MM.1S (cell line): Measurements from ENCODE around the gene YTHDF1.
A peak's percentile ranks its signal among the peaks of the same experiment; 100 is the strongest.

ENCODE experiments used
- DNase-seq: peaks from one replicate; pipeline ENCODE4 v3.0.0-alpha.2; 2015
- H2AFZ ChIP-seq: fragments of 300-600 bp; sonication (generic); 2 replicates; pipeline ENCODE4 v1.6.0; 2016; ENCODE audit warnings: antibody characterized with exemption, low read length
- H3F3A ChIP-seq: fragments of 300-600 bp; sonication (generic); 2 replicates; pipeline ENCODE4 v1.6.1; 2016; ENCODE audit warnings: mild to moderate bottlenecking, antibody characterized with exemption, low read length, moderate library complexity, mixed read lengths; ENCODE audit not compliant: insufficient read depth
- H3K27ac ChIP-seq: fragments of 300-600 bp; sonication (generic); 2 replicates; pipeline ENCODE4 v1.5.1; 2016; ENCODE audit warnings: mild to moderate bottlenecking, low read length
- H3K27me3 ChIP-seq: fragments of 300-600 bp; sonication (generic); replicated peaks from 2 replicates; pipeline ENCODE4 v1.6.0; 2016; ENCODE audit warnings: low read length; ENCODE audit not compliant: insufficient read depth
- H3K36me3 ChIP-seq: fragments of 300-600 bp; sonication (generic); replicated peaks from 2 replicates; pipeline ENCODE4 v1.6.1; 2016; ENCODE audit warnings: mild to moderate bottlenecking, low read length, mixed read lengths; ENCODE audit not compliant: insufficient read depth
- H3K4me1 ChIP-seq: fragments of 300-600 bp; sonication (generic); 2 replicates; pipeline ENCODE4 v1.6.1; 2016; ENCODE audit warnings: low read length, mixed read lengths
- H3K4me2 ChIP-seq: fragments of 300-600 bp; sonication (generic); 2 replicates; pipeline ENCODE4 v1.6.0; 2016; ENCODE audit warnings: low read depth, low read length
- H3K4me3 ChIP-seq: fragments of 300-600 bp; sonication (generic); 2 replicates; pipeline ENCODE4 v1.5.1; 2016; ENCODE audit warnings: low read length, mixed read lengths
- H3K79me2 ChIP-seq: fragments of 300-600 bp; sonication (generic); 2 replicates; pipeline ENCODE4 v1.6.1; 2016; ENCODE audit warnings: mixed run types, low read length, mixed read lengths
- H3K9ac ChIP-seq: fragments of 300-600 bp; sonication (generic); 2 replicates; pipeline ENCODE4 v1.6.1; 2016; ENCODE audit warnings: low read length, mixed read lengths
- H3K9me2 ChIP-seq: fragments of 300-600 bp; sonication (generic); replicated peaks from 2 replicates; pipeline ENCODE4 v1.6.1; 2016; ENCODE audit warnings: mild to moderate bottlenecking, low read length, mixed read lengths; ENCODE audit not compliant: insufficient read depth
- H3K9me3 ChIP-seq: fragments of 300-600 bp; sonication (generic); replicated peaks from 2 replicates; pipeline ENCODE4 v1.6.1; 2016; ENCODE audit warnings: mild to moderate bottlenecking, low read length, mixed read lengths; ENCODE audit not compliant: insufficient read depth
- H4K20me1 ChIP-seq: fragments of 300-600 bp; sonication (generic); 2 replicates; pipeline ENCODE4 v1.6.1; 2016; ENCODE audit warnings: mild to moderate bottlenecking, low read length, moderate library complexity, mixed read lengths; ENCODE audit not compliant: insufficient read depth
- EZH2 ChIP-seq: fragments of 300-600 bp; sonication (generic); optimal IDR thresholded peaks from 2 replicates; pipeline ENCODE3; 2017; ENCODE audit warnings: low read depth, mild to moderate bottlenecking, antibody characterized with exemption, low read length, mixed read lengths
- EZH2phosphoT487 ChIP-seq: fragments of 300-600 bp; sonication (generic); IDR thresholded peaks from 2 replicates; pipeline ENCODE4 v1.6.1; 2018; ENCODE audit warnings: antibody characterized with exemption, low read length
- TF ChIP-seq, protein P1 (sequence below): fragments of 300-600 bp; sonication (generic); IDR thresholded peaks from 2 replicates; pipeline ENCODE4 v1.5.1; 2016; ENCODE audit warnings: antibody characterized with exemption, low read length, mixed read lengths

Gene YTHDF1

GRCh38 chr20:63179687-63180568 lies 36.0 kb downstream of the YTHDF1 start:
- Histone ChIP-seq H4K20me1 (no peaks in the 10 kb centered on the region), H3K9ac (no peak overlapping the region), H3K4me1 (no peaks in the 10 kb centered on the region), H3K27ac (no peak overlapping the region), H3K36me3 (no peaks in the 10 kb centered on the region), H3K9me3 (no peaks in the 10 kb centered on the region), H2AFZ (no peak overlapping the region), H3K9me2 (no peaks in the 10 kb centered on the region), H3F3A (no peaks in the 10 kb centered on the region), H3K27me3 (peaks cover 80% of the 10 kb centered on the region), H3K79me2 (no peaks in the 10 kb centered on the region), H3K4me3 (no peak overlapping the region), H3K4me2 (no peak overlapping the region)
- TF ChIP-seq EZH2phosphoT487 (no peak), EZH2 (no peak)
- TF ChIP-seq, protein P1, sequence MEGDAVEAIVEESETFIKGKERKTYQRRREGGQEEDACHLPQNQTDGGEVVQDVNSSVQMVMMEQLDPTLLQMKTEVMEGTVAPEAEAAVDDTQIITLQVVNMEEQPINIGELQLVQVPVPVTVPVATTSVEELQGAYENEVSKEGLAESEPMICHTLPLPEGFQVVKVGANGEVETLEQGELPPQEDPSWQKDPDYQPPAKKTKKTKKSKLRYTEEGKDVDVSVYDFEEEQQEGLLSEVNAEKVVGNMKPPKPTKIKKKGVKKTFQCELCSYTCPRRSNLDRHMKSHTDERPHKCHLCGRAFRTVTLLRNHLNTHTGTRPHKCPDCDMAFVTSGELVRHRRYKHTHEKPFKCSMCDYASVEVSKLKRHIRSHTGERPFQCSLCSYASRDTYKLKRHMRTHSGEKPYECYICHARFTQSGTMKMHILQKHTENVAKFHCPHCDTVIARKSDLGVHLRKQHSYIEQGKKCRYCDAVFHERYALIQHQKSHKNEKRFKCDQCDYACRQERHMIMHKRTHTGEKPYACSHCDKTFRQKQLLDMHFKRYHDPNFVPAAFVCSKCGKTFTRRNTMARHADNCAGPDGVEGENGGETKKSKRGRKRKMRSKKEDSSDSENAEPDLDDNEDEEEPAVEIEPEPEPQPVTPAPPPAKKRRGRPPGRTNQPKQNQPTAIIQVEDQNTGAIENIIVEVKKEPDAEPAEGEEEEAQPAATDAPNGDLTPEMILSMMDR, result no peak
- no peak for DNase-seq

- H3F3A ChIP-seq, result no peaks in the 10 kb centered on the region
- no peak overlapping the region for H3K9ac ChIP-seq
- H3K4me2 ChIP-seq, result no peak overlapping the region
- H3K27me3 ChIP-seq, result peaks cover 83% of the 10 kb centered on the region
- no peak overlapping the region for H3K4me3 ChIP-seq
- H2AFZ ChIP-seq, result no peak overlapping the region
- no peaks in the 10 kb centered on the region for H4K20me1 ChIP-seq
- TF ChIP-seq EZH2, result no peak
- TF ChIP-seq, protein P1, result peak; percentile 39
- H3K79me2 ChIP-seq, result no peaks in the 10 kb centered on the region
- no peak overlapping the region for H3K27ac ChIP-seq
- no peaks in the 10 kb centered on the region for H3K9me2 ChIP-seq
- peak; percentile 20 for DNase-seq
- H3K9me3 ChIP-seq, result no peaks in the 10 kb centered on the region
- H3K4me1 ChIP-seq, result no peaks in the 10 kb centered on the region
- H3K36me3 ChIP-seq, result no peaks in the 10 kb centered on the region
These were observed 36.8 kb downstream of the YTHDF1 start for GRCh38 chr20:63178889-63179686.

DNA sequence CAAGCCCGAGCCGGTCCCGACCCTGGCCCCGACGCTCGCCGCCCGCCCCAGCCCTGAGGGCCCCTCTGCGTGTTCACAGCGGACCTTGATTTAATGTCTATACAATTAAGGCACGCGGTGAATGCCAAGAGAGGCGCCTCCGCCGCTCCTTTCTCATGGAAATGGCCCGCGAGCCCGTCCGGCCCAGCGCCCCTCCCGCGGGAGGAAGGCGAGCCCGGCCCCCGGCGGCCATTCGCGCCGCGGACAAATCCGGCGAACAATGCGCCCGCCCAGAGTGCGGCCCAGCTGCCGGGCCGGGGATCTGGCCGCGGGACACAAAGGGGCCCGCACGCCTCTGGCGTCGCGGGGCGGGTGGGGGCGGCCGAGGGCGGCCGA lies 37.5 kb downstream of the YTHDF1 start:
- Histone ChIP-seq H3K79me2 (no peaks in the 10 kb centered on the region), H3K4me1 (no peaks in the 10 kb centered on the region), H3K36me3 (no peaks in the 10 kb centered on the region), H3K4me2 (no peak overlapping the region), H3K9ac (no peak overlapping the region), H3F3A (no peaks in the 10 kb centered on the region), H3K9me2 (no peaks in the 10 kb centered on the region), H3K27me3 (peaks cover 84% of the 10 kb centered on the region), H3K4me3 (no peak overlapping the region), H3K27ac (no peak overlapping the region), H3K9me3 (no peaks in the 10 kb centered on the region), H2AFZ (no peak overlapping the region), H4K20me1 (no peaks in the 10 kb centered on the region)
- no peak for DNase-seq
- TF ChIP-seq EZH2 (no peak), EZH2phosphoT487 (no peak)
- TF ChIP-seq, protein P1, result no peak
